ENCODE results near the gene LRP4.

The LRP4 gene

DNA sequence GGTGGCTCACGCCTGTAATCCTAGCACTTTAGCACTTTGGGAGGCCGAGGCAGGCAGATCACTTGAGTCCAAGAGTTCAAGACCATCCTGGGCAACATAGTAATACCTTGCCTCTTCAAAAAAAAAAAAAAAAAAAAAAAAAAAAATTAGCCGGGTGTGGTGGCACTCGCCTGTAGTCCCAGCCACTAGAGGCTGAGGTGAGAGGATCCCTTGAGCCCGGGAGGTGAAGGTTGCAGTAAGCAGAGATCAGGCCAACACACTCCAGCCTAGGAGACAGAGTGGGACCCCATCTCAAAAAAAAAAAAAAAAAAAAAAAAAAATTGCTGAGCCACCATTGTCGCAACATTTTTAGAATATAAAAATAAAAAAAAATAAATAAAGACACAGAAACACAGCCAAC is 79.8 kb downstream of the LRP4 start:
- no peak for DNase-seq

DNA sequence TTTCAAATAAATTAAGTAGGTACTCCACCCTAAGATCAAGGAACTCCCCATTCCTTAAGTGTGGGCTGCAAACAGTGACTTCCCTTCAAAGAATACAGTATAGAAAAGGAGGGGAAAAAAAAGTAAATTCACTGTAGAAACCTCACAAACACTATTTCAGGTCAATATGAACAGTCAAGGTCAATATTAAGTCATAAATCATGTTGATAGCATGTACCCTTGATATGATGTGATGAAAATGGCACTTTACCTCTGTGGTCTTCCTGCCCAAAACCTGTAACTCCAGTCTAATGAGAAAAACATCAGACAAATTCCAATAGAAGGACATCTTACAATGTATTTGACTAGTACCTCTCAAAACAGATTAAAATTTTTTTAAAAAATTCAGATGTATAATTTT is 80.5 kb downstream of the LRP4 start:
- DNase-seq = no peak

DNA sequence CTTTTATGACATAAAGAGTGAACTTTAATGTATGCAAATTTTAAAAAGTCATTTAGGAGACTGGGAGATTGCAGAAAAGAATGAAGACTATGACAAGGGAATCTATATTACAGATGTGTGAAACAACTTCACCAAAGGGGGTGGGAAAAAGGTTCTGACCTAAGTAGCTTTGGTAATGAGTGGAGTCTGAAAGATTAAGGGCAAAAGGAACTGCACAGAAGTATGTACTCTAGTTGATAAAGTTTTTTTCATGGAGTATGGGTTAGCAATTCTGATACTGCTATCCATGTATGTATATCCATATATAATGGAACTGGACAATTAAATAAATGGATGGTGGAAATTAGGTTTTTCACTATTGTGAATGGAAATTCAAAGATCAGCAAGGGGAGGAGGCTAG is 81.5 kb downstream of the LRP4 start:
- DNase-seq = no peak

- no peak for DNase-seq
These were observed 81.9 kb downstream of the LRP4 start for GRCh38 chr11:46836431-46836830.

DNA sequence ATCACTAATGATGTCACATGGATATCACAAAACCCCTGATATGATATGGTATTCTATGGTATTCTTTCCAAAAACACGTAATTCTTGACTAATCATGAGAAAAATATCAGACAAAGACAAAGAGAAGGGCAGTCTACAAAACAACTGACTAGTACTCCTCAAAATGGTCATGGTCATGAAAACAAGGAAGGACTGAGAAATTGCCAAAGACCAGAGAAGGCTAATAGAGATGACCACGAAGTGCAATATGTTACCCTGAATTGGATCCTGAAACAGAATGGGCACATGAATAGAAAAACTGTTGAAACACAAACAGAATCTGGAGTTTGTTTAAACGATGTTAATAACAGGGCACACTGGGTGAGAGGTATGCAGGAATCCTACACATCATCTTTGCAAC is 82.5 kb downstream of the LRP4 start:
- DNase-seq = no peak

GRCh38 chr11:46834821-46835220 is 83.5 kb downstream of the LRP4 start:
- DNase-seq = no peak

DNA sequence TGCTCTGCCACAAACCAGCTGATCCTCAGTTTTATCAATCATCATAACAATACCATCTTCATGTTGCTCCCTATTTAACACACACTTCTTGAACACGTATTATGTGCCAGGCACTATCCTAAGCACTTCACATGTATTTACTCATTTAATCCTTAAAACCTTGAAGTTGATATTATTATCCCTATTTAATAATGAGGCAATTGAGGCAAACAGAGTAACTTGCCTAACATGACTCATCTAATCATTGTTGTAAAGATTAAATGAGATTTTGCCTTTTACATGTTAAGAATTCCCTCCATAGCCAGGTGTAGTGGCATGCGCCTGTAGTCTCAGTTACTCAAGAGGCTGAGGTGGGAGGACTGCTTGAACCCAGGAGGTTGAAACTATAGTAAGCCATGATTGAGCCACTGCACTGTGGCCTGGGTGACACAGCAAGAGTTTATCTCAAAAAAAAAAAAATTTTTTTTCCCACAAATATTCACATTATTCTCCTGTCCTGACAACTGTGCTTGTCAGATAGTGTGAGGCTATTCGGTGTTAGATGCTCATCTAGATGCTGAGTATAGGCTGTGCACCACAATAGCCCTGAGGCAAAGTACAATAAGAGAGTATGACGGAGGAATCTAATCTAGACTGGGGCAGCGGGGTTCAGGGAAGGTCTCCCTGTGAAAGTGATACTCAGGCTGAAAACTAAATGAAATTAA is 85.7 kb downstream of the LRP4 start:
- DNase-seq = no peak

DNA sequence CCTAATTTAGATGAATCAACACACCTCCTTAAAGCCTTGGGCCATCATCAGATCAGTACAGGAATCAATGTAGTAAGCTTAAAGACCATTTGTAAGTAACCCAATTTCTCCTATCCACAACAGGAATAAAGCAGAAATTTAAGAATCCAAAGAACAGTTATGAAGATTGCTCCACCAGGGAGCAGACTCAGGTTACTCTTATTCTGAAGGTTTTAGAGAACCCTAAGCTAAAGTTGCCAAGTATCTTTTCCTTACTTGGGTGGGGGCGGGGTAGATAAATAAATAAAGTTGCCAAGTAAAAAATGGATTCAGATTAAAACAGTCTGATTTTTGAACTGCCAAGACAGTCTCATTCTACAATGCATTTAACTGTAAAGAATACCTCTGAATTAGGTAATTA is 90.4 kb downstream of the LRP4 start:
- DNase-seq = no peak

GRCh38 chr11:46826310-46827044 is 91.9 kb downstream of the LRP4 start:
- peak; percentile 37 for DNase-seq

GRCh38 chr11:46808799-46809431 is 109.4 kb downstream of the LRP4 start:
- DNase-seq = no peak
